SK-N-SH (cell line): ENCODE measurements around the gene THSD4.

Experiments
- CTCF ChIP-seq: fragments of 200-600 bp; sonication (generic); IDR thresholded peaks from 2 replicates; pipeline ENCODE4 v1.6.1; 2017; ENCODE audit warnings: antibody characterized with exemption, mild to moderate bottlenecking, moderate library complexity
- TF ChIP-seq, protein P1 (sequence below): IDR thresholded peaks from 2 replicates; pipeline ENCODE4; 2012

GRCh38 chr15:71271327-71271726 is 156.1 kb downstream of the THSD4 start:
- TF ChIP-seq, protein P1, sequence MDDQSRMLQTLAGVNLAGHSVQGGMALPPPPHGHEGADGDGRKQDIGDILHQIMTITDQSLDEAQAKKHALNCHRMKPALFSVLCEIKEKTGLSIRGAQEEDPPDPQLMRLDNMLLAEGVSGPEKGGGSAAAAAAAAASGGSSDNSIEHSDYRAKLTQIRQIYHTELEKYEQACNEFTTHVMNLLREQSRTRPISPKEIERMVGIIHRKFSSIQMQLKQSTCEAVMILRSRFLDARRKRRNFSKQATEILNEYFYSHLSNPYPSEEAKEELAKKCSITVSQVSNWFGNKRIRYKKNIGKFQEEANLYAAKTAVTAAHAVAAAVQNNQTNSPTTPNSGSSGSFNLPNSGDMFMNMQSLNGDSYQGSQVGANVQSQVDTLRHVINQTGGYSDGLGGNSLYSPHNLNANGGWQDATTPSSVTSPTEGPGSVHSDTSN = no peak
- TF ChIP-seq CTCF = no peak
